GM12872 (cell line): ENCODE measurements around the gene PRKCB.
A peak's percentile ranks its signal among the peaks of the same experiment; 100 is the strongest.

ENCODE experiments used
- CTCF ChIP-seq: IDR thresholded peaks from 3 replicates; pipeline ENCODE4 v1.5.1; 2011; ENCODE audit warnings: low read depth, mild to moderate bottlenecking, low read length, moderate library complexity; ENCODE audit not compliant: insufficient read depth

Gene PRKCB

GRCh38 chr16:23835390-23836077 lies at the start of gene PRKCB:
Gene PRKCB (plus strand): TSS chr16:23835983.
- TF ChIP-seq CTCF, result no peak

GRCh38 chr16:23786964-23787561 lies 48.7 kb upstream of the PRKCB start:
- no peak for TF ChIP-seq CTCF

- no peak for TF ChIP-seq CTCF
Observed at GRCh38 chr16:23788685-23789084, 47.1 kb upstream of the PRKCB start.

- TF ChIP-seq CTCF, result no peak
Observed at GRCh38 chr16:23795378-23795777, 40.4 kb upstream of the PRKCB start.

- no peak for TF ChIP-seq CTCF
Observed at GRCh38 chr16:23796941-23797340, 38.8 kb upstream of the PRKCB start.

- peak; percentile 82 for TF ChIP-seq CTCF
Observed at GRCh38 chr16:23801378-23801777, 34.4 kb upstream of the PRKCB start.

- TF ChIP-seq CTCF, result no peak
Observed at GRCh38 chr16:23802776-23803175, 33.0 kb upstream of the PRKCB start.
